NCI-H2081 (cell line): ENCODE results near the gene ARID1B.

ENCODE experiments used
- DNase-seq, 2 experiments: peaks; one replicate each; lab custom pipeline; 2025; lab: John Stamatoyannopoulos, UW

ARID1B gene

DNA sequence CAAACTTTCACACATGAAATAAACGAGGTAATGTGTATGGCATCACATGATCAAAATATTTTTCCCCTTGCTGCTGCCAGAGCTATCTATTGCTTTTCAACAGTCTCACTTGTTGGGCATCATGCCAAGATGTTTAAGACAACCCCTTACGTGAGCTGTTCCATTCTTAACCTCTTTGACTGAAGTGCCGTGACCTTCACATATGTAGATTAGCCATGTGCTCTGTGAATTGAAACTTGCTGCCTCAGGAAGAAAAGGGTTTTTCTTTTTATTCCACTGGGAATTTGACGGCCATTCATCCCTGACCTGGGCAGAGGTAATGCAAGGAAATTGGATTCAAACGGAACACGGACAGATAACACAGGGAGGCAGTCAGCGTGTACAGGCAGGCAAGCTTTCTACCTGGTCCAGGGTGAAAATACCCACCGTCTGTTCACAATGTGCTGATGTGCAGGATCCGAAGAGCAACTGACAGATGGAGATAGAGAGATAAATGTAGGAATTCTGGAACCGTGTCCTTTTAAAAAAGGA lies 14.2 kb downstream of the ARID1B start:
- peak in 1 of 2 experiments; percentile 51 for DNase-seq

DNA sequence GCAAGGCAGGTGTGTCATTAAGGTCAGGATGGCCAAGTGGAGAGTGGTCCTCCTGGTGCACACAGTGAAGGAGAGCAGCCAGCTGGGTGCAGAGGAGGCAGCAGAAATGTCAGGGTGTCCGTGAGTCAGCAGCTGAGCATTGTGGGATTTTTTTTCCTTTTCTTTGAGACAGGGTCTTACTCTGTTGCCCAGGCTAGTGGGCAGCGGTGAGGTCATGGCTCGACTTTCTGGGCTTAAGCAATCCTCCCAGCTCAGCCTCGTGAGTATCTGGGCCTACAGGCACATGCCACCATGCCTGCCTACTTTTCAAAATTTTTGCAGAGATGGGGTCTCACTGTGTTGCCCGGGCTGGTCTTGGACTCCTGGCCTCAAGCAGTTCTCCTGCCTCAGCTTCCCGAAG lies 16.0 kb downstream of the ARID1B start:
- DNase-seq = no peak

DNA sequence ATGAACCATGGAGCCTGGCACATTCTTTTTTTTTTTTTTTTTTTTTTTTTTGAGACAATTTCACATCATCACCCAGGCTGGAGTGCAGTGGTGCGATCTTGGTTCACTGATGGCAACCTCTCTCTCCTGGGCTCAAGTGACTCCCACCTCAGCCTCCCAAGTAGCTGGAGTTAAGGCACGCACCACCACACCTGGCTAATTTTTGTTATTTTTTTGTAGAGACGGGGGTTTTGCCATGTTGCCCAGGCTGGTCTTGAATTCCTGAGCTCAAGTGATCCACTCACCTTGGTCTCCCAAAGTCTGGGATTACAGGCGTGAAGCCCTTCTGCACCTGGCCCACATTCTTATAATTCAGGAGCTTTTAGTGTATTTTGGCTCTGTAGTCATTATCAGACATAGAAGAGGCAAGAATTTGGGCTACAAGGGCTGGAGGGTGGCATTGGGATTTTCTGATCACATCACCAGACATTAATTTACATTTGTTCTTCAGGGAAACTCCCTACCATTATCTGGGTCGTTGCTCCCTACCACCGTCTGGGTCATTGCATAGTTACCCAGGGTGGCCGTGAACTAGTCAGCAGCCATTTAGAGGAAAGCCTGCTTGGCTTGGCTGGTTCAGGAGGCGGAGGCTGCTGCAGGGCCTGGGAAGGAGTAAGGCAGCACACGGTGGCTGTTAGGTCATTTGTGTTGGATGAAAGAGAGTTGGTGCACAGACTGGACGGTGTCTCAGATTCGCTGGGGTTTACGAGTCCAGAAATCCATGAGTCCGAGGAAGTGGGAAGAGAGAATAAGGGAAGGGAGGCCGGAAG lies 17.6 kb downstream of the ARID1B start:
- no peak for DNase-seq

DNA sequence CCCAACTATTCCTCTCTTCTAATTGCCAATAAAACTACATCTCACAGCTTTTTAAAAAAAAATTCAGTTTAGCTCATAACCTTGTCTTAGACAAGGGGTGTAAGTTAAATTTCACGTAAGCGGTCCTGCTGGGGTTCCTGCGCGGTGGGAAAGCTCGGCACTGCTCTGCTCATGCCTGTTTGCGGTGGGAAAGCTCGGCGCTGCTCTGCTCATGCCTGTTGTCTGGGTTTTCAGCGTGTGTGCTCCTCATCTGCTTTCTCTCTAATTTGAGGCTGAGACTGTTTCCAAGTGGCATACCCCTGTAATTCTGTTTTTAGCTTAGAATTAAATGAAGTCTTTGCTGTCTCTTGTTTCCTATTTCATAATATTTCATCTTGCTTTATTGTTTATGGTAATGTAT lies 18.6 kb downstream of the ARID1B start:
- DNase-seq = no peak

DNA sequence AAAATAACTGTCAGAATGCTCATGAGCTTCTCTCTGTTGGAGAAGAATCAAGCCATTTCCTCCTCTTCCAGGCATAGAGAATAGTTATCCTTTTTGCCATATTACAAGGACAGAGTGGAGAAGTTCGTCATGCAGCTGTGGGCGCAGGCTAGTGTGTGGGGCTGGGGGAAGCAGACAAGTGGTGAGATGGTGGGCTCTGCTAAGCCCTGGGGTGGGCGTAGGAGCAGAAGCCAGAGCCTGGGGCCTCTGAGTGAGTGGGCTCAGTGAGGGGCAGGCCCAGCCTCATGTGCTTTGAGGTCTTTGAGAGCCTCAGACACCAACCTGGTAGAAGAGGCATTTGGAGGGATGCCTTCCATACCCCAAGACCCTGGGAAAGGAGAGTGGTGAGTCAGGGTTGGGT lies 19.4 kb downstream of the ARID1B start:
- DNase-seq = no peak

GRCh38 chr6:156797901-156798735 lies 20.9 kb downstream of the ARID1B start:
- no peak for DNase-seq

DNA sequence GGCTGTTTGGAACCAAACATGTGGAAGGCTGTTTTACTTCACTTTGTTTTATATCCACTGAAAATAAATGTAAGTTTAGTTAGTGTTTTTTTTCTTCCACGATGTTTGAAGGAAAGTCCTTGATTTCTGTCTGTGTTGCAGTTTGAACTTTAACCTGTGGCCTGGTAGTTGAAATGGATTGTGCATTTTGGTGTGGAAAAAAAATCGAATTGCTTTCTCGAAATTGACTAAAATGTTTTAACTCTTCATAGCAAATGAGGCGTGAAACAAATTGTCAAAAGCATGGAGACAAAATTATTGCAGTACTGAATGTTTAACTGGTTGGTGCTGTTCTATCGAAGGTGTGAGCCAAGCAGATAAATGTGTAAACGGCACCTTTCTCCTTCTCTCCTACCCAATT lies 24.5 kb downstream of the ARID1B start:
- peak in 1 of 2 experiments; percentile 14 for DNase-seq

GRCh38 chr6:156803353-156803752 lies 26.2 kb downstream of the ARID1B start:
- no peak for DNase-seq

GRCh38 chr6:156804402-156804801 lies 27.2 kb downstream of the ARID1B start:
- no peak for DNase-seq

DNA sequence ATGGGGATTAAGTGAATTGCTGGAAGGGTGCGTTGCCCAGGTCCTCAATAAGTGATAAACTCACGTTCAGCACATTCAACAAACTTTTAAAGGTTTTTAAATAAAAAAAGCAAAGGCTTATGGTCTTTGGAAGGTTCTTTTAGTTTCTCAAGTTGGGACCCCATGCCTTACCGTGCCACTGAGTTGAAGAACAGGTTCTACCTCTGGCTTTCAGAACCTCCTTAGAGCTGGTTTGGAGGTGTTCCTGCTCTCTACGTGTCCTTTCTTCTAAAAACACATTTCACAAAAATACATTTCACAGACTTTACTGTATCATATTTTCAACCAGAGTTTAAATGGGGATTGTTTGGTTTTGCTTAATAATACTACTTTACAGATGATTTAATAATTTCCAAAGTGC lies 29.0 kb downstream of the ARID1B start:
- DNase-seq = no peak

DNA sequence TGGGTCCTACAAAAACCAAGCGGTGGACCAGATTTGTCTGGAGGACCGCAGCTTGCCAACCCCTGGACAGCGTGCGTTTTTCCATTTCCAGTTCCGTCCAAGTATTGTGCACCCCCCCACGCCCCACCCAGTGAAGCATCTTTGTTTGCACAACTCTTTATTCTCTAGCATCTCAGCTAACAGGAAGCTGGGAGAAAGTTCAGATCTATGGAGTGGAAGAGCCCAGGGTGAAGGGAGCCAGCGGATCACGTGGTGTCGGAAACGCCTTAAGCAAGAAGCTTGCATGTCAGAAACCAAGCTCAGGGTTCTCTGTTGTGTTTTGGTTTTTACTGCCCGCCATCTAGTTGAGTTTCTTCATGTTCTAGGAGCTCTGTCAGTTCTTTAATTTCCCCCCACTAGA lies 29.9 kb downstream of the ARID1B start:
- no peak for DNase-seq

DNA sequence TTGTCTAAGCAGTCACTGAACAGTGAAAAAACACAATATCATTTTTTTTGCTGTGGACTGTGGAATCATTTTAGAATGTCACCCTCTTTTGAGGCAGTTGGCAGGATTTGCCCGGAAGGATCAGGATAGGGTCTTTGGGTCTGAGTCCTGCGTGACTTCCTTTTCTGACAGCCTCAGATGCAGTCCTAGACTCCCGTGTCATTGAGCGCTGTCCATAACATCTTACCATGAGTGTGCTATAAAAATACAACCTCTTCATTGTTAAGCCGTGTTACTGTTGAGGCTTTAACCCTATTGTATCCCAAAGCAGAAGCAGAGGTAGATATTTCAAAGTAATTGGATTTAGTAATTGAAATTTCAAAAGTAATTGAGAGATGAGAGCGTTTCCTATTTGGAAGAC lies 30.6 kb downstream of the ARID1B start:
- no peak for DNase-seq

- DNase-seq = peak in 1 of 2 experiments; percentile 3
Observed at GRCh38 chr6:156808287-156808686, 31.1 kb downstream of the ARID1B start.

- peak in 1 of 2 experiments; percentile 36 for DNase-seq
Observed at GRCh38 chr6:156809034-156809433, 31.9 kb downstream of the ARID1B start.

- DNase-seq = no peak
Observed at GRCh38 chr6:156809446-156810178, 32.4 kb downstream of the ARID1B start.

GRCh38 chr6:156814036-156814581 lies 36.9 kb downstream of the ARID1B start:
- no peak for DNase-seq

- no peak for DNase-seq
Observed at GRCh38 chr6:156816505-156816904, 39.3 kb downstream of the ARID1B start.

DNA sequence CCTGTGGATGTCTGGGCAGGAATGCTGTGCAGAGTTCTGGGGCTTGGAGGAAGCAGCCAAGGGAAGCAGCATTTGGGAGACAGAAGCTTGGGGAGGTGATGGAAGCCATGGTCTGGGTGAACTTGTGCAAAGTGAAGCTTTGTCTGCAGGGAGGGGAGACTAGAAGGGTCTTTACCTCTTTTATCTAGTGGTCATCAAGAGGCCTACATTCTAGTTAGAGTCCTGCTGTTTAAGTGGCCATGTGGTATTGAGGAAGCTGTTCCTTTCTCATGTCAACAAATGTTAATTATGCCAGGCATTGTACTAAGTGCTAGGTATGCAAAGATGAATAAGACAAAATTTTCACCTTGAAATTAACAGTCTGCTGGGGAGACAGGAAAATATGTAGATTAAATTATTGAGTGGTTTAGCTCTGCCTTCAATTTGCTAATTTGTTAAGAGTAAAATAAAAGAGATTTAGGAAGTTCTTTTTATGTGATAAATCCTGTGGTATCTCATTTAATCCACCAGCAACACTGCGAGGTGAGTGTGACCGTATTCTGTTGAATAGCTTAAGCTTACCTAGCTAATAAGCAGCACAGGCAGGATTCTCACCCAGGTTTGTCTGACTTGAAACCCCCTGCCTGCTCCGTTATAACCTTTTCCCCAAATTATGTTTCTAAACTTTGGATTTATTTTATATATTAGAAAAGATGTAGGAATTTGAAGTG lies 43.1 kb downstream of the ARID1B start:
- DNase-seq = no peak

GRCh38 chr6:156821707-156822106 lies 44.5 kb downstream of the ARID1B start:
- DNase-seq = no peak

DNA sequence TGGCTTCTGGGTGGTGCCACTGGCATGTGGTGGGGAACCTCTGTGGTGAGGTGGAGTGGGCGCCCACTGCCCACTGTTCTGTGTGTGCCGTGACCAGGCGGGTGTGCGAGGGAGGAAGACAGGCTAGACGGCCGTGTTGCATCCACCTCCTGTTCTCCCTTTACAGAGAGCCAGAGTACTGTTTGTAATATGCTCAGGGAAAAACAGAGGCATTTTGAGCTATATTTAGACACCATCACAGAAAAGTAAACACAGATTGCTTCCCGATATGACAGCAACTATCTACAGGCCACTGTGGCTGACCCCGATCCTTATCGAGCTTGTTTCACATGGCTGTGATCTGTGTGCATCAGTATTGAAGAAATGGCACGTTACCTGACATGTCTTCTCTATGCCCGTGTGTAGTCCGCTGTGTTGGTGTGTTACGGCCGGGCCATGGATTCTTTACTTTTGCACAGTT lies 45.6 kb downstream of the ARID1B start:
- DNase-seq = no peak

DNA sequence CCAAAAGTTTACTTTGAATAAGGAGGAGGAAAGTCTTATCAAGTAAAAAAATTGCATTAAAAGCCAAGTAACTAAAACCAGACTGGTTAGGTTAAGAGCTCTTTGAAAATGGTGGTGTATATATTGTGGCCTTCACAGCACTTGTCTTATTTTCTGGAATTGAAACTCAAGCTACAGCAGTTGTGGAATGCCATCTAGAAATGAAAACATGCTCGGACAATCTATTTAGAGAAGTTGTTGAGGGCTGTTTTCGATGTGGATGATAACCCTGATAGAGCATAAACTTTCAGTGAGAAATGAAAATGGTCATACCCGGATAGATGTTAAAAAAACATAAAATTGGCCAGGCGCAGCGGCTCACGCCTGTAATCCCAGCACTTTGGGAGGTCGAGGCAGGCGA lies 47.0 kb downstream of the ARID1B start:
- no peak for DNase-seq
